Hepatocyte (in vitro differentiated cells): Measurements from ENCODE around the gene MRPL36.

Experiments
- EZH2phosphoT487 ChIP-seq: fragments of 200-600 bp; sonication (generic); IDR thresholded peaks from one replicate; pipeline ENCODE4 v1.6.1; 2018; ENCODE audit warnings: antibody characterized with exemption, mild to moderate bottlenecking, low read depth, moderate library complexity; ENCODE audit not compliant: unreplicated experiment, severe bottlenecking
- TF ChIP-seq, protein P1 (sequence below): fragments of 200-600 bp; sonication (generic); IDR thresholded peaks from 2 replicates; pipeline ENCODE4 v1.5.1; 2016; ENCODE audit warnings: antibody characterized with exemption, mild to moderate bottlenecking; ENCODE audit not compliant: poor library complexity

DNA sequence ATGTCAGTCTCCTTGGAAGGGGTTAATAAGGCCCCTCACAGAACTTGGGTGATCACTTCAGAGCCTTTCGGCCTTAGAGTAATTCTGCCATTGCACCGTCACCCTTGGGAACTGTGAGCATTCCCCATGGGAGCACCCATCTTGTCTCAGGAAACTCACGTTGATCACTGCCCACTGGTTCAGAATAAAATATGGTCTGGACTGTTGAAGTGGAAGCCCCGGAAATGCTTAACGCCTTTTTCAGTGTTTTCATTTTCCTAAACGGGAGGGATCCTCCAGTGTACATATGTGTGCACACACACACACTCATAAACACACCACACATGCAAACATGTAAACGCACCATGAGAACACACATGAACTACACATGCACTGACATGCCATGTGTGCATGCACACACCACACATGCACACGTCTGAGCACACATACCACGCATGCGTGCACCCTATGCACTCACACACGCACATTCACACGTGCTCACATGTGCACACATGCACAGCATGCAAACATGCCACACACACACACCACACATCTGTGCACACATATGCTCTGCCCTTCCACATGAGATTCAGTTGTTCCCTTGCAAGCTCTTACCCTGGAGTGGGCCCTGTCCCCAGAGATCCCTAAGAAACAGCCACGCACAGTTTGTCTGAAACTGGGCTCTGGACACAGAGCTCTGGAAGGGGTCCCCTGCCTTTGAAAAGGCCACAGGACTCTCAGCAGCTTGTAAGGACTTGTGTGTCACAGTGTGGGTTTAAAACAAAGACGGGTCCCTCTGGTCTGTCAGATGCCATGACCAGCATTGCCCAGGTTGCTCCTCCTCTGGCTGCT lies 17.0 kb downstream of the MRPL36 start:
- TF ChIP-seq EZH2phosphoT487: no peak
- TF ChIP-seq, protein P1, sequence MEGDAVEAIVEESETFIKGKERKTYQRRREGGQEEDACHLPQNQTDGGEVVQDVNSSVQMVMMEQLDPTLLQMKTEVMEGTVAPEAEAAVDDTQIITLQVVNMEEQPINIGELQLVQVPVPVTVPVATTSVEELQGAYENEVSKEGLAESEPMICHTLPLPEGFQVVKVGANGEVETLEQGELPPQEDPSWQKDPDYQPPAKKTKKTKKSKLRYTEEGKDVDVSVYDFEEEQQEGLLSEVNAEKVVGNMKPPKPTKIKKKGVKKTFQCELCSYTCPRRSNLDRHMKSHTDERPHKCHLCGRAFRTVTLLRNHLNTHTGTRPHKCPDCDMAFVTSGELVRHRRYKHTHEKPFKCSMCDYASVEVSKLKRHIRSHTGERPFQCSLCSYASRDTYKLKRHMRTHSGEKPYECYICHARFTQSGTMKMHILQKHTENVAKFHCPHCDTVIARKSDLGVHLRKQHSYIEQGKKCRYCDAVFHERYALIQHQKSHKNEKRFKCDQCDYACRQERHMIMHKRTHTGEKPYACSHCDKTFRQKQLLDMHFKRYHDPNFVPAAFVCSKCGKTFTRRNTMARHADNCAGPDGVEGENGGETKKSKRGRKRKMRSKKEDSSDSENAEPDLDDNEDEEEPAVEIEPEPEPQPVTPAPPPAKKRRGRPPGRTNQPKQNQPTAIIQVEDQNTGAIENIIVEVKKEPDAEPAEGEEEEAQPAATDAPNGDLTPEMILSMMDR: no peak
